Pulmonary artery endothelial cell (primary cell): ENCODE data around the gene UTP4. TPM values are rescaled to one million over a fixed set of nuclear protein-coding genes. Genes with fewer than 3 reads are reported as not detected.
A peak's percentile ranks its signal among the peaks of the same experiment; 100 is the strongest.

Experiments used
- DNase-seq: peaks from one replicate; pipeline ENCODE4 v3.0.0-alpha.2; 2011; ENCODE audit warnings: low read depth, low spot score
- total RNA-seq: library from RNA; depleted of rRNA; stranded (reverse); fragments of >200 nt; gene quantifications from 2 replicates; pipeline ENCODE4 v1.2.3, GENCODE V29; 2014

UTP4 gene
- 19.6 and 24.2 TPM in 2 replicates for total RNA-seq

GRCh38 chr16:69132424-69133252, at the start of gene UTP4, which contains the start of gene CHTF8:
Gene UTP4 (plus strand): TSS chr16:69132649. CDS start chr16:69133460, 811 bp downstream.
Gene CHTF8 (minus strand): TSS chr16:69132588. CDS start chr16:69121458, 11,130 bp downstream.
- no peak for DNase-seq

- DNase-seq = no peak
Measured at GRCh38 chr16:69083306-69083941, 49.0 kb upstream of the UTP4 start.

- no peak for DNase-seq
Measured at GRCh38 chr16:69084289-69084688, 48.2 kb upstream of the UTP4 start.

GRCh38 chr16:69085032-69085695, 47.3 kb upstream of the UTP4 start:
- no peak for DNase-seq

- peak; percentile 26 for DNase-seq
Measured at GRCh38 chr16:69087161-69087581, 45.3 kb upstream of the UTP4 start.

- DNase-seq = no peak
Measured at GRCh38 chr16:69088684-69089083, 43.8 kb upstream of the UTP4 start.

- no peak for DNase-seq
Measured at GRCh38 chr16:69089091-69089910, 43.1 kb upstream of the UTP4 start.

GRCh38 chr16:69093974-69094373, 38.5 kb upstream of the UTP4 start:
- DNase-seq = no peak

GRCh38 chr16:69094501-69094900, 37.9 kb upstream of the UTP4 start:
- DNase-seq = no peak

- DNase-seq = no peak
Measured at GRCh38 chr16:69095193-69095592, 37.3 kb upstream of the UTP4 start.

GRCh38 chr16:69100071-69100691, 32.3 kb upstream of the UTP4 start:
- DNase-seq = no peak

GRCh38 chr16:69105501-69106361, 26.7 kb upstream of the UTP4 start, which contains the start of gene HAS3:
Gene HAS3 (plus strand): TSS chr16:69105653. CDS start chr16:69109396, 3,743 bp downstream.
- DNase-seq = no peak

- no peak for DNase-seq
Measured at GRCh38 chr16:69106491-69107315, 25.7 kb upstream of the UTP4 start.

- DNase-seq = no peak
Measured at GRCh38 chr16:69107316-69107962, 25.0 kb upstream of the UTP4 start.

- DNase-seq = no peak
Measured at GRCh38 chr16:69108064-69108904, 24.2 kb upstream of the UTP4 start.

GRCh38 chr16:69108905-69109252, 23.6 kb upstream of the UTP4 start:
- no peak for DNase-seq

- DNase-seq = no peak
Measured at GRCh38 chr16:69109486-69110270, 22.8 kb upstream of the UTP4 start.
